Kidney epithelial cell (primary cell): ENCODE measurements around the gene ZNF701. TPM values are rescaled to one million over a fixed set of nuclear protein-coding genes. Genes with fewer than 3 reads are reported as not detected.
A peak's percentile ranks its signal among the peaks of the same experiment; 100 is the strongest.
"Not testable (repeated sequence)": the region's sequence is repeated elsewhere in the genome, so short reads cannot be mapped to it uniquely, and the experiment has no call there.

Source experiments
- DNase-seq: peaks from one replicate; pipeline ENCODE4 v3.0.0-alpha.2; 2010; ENCODE audit warnings: low read depth
- H3K27me3 ChIP-seq: 2 replicates; pipeline ENCODE4 v1.6.0; 2011; ENCODE audit warnings: low read length; ENCODE audit not compliant: control insufficient read depth, insufficient read depth
- H3K36me3 ChIP-seq: 2 replicates; pipeline ENCODE4 v1.5.1; 2011; ENCODE audit warnings: low read length; ENCODE audit not compliant: control insufficient read depth, insufficient read depth
- H3K4me3 ChIP-seq: 2 replicates; pipeline ENCODE4 v1.5.1; 2011; ENCODE audit warnings: low read depth, mild to moderate bottlenecking, control low read depth, low read length
- CTCF ChIP-seq: IDR thresholded peaks from 2 replicates; pipeline ENCODE4 v1.5.1; 2011; ENCODE audit warnings: mild to moderate bottlenecking, moderate library complexity, low read length, control low read depth, inconsistent platforms; ENCODE audit not compliant: insufficient read depth, poor library complexity, severe bottlenecking
- total RNA-seq: library from RNA; depleted of rRNA; stranded (reverse); fragments of >200 nt; gene quantifications from 2 replicates; pipeline ENCODE4 v1.2.3, GENCODE V29; 2015

The ZNF701 gene
- total RNA-seq, 1 donor from 2014 or later: 11.0 TPM

GRCh38 chr19:52566588-52566987 lies 3.5 kb upstream of the ZNF701 start:
- no peaks in the 10 kb centered on the region for H3K36me3 ChIP-seq
- H3K27me3 ChIP-seq: no peaks in the 10 kb centered on the region
- TF ChIP-seq CTCF: no peak
- H3K4me3 ChIP-seq: no peak overlapping the region
- no peak for DNase-seq

GRCh38 chr19:52567921-52568320 lies 2.2 kb upstream of the ZNF701 start:
- Histone ChIP-seq H3K36me3 (no peaks in the 10 kb centered on the region), H3K4me3 (no peak overlapping the region), H3K27me3 (no peaks in the 10 kb centered on the region)
- no peak for DNase-seq
- no peak for TF ChIP-seq CTCF

- not testable (repeated sequence) for H3K27me3 ChIP-seq, DNase-seq, H3K36me3 ChIP-seq
These were observed 468 bp upstream of the ZNF701 start for GRCh38 chr19:52569638-52569999.

GRCh38 chr19:52584736-52585440 lies 14.8 kb downstream of the ZNF701 start:
- no peak for DNase-seq
- no peak for TF ChIP-seq CTCF
- Histone ChIP-seq H3K36me3 (no peaks in the 10 kb centered on the region), H3K27me3 (no peaks in the 10 kb centered on the region), H3K4me3 (no peak overlapping the region)

More at GRCh38 chr19:52569638-52569999, 468 bp upstream of the ZNF701 start:
- H3K4me3 ChIP-seq: peak overlapping the region; percentile 56

GRCh38 chr19:52585604-52586003 lies 15.5 kb downstream of the ZNF701 start:
- Histone ChIP-seq H3K36me3 (no peaks in the 10 kb centered on the region), H3K4me3 (no peak overlapping the region), H3K27me3 (no peaks in the 10 kb centered on the region)
- no peak for DNase-seq
- TF ChIP-seq CTCF: no peak

- no peak for TF ChIP-seq CTCF
- no peak overlapping the region for H3K4me3 ChIP-seq
- H3K27me3 ChIP-seq: no peaks in the 10 kb centered on the region
- no peak for DNase-seq
- peaks cover 1% of the 10 kb centered on the region for H3K36me3 ChIP-seq
These were observed 20.6 kb downstream of the ZNF701 start for GRCh38 chr19:52590728-52591127.
